ENCODE results near the gene DLL4. TPM values are rescaled to one million over a fixed set of nuclear protein-coding genes. Genes with fewer than 3 reads are reported as not detected.

DLL4 gene
- total RNA-seq, 1 experiment from 2014 or later, result 0.10 TPM

DNA sequence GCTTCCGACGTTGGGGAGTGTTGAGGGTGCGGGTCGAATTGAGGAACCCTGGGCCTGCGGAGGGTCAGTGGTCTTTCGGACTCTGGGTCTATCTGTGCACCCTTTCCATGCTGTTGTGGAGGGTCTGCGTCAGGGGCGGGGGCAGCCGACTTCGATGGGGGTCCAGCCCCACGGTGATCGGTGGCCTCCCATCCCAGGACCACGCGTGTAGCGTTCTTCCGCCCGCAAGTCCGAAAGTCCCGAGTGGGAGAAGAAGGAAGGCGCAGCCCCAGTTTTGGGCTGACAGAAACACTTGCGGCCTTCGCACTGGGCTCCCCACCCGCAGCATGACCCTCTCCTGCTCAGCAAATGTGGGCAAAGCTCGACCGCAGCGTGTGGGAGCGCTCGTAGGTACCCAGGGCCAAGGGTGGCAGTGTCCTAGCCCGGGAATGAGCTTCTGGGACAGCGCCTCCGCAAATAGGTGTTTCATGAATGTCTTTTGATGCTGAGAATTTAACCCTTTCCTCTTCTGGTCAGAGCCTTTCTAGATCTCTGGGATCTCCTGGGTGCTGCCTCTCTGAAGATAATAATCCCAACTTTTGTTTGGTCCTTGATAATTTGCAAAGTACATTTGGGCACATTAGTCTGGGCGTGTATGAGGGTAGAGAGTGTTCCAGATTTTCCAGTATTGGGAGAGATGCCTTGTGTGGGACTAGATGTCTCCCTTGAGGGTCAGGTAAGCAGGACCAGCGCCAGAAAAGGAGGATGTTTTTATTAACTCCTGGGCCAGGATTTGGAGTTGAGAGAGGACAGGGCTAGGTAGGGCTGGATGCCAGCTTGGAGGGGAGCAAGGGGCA is 2.3 kb upstream of the DLL4 start:
- DNase-seq (ENCODE audit: low read depth), result no peak

GRCh38 chr15:40927495-40927872 is 1.7 kb upstream of the DLL4 start:
- no peak for DNase-seq (ENCODE audit: low read depth)

GRCh38 chr15:40927873-40928806 is 1.0 kb upstream of the DLL4 start:
- DNase-seq (ENCODE audit: low read depth), result no peak

DNA sequence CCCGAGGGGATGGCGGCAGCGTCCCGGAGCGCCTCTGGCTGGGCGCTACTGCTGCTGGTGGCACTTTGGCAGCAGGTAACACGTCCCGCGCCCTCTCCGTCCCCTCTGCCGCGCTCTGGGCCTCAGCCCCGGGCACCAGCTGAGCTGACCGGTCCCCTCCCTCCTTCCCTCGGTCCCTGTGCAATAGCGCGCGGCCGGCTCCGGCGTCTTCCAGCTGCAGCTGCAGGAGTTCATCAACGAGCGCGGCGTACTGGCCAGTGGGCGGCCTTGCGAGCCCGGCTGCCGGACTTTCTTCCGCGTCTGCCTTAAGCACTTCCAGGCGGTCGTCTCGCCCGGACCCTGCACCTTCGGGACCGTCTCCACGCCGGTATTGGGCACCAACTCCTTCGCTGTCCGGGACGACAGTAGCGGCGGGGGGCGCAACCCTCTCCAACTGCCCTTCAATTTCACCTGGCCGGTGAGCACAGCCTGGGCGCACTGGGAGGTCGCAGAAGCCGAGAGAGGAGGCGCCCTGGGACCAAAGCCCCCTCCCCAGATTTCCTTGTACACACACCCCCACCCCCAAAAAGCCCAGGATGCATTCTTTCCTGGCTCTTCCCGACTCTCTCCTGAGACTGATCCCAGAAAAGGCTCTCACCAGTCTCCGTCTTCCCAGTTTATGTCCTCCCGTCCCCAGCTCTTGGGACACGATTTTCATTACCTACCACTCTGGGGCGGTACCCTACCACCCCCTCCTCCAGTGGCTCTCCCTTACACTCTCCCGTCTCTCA is 705 bp downstream of the DLL4 start:
- peak; percentile 60 for DNase-seq (ENCODE audit: low read depth)

DNA sequence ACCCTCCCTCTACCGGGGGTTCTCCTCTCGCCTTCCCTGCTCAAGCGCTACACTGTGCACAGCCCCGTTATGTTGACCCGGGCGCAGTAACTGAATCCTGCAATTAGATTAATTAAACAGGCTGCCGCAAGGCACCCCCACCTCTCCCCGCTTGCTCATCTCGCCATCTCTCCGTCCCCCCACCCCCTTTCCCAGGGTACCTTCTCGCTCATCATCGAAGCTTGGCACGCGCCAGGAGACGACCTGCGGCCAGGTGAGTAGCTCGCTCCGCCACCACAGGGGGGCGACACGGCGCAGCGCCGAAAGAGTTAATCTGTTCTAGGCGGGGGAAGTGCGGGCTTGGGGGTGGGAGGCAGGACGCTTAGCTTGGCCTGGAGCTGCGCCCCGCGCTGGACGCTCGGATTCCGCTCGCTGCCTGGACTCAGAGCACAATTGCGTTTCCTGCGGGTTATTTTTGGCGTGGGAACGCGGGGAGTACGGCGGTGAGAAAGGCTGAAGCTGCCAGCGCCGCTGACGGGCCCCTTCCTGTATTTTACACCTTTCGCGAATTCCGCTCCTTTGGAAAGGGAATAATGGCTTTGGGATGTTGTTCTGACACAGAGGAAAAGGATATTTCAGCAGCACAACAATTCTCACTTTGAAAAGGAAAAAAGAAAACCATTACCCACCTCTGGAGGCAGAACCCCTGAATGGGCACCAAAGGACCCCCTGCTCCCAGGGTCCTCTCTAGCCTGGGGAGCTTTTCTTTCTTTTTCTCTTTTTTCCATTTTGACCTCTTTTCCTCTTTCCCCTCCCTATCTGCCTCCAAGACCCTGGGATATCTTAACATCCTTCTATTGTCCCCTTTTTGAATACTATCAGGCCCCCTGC is 1.5 kb downstream of the DLL4 start:
- DNase-seq (ENCODE audit: low read depth), result no peak

GRCh38 chr15:40931300-40932142 is 2.4 kb downstream of the DLL4 start:
- DNase-seq (ENCODE audit: low read depth), result no peak

- DNase-seq (ENCODE audit: low read depth), result no peak
Observed at GRCh38 chr15:40932156-40932555, 3.0 kb downstream of the DLL4 start.

- DNase-seq (ENCODE audit: low read depth), result no peak
Observed at GRCh38 chr15:40932649-40933516, 3.7 kb downstream of the DLL4 start.

- no peak for DNase-seq (ENCODE audit: low read depth)
Observed at GRCh38 chr15:40933517-40933902, 4.4 kb downstream of the DLL4 start.

DNA sequence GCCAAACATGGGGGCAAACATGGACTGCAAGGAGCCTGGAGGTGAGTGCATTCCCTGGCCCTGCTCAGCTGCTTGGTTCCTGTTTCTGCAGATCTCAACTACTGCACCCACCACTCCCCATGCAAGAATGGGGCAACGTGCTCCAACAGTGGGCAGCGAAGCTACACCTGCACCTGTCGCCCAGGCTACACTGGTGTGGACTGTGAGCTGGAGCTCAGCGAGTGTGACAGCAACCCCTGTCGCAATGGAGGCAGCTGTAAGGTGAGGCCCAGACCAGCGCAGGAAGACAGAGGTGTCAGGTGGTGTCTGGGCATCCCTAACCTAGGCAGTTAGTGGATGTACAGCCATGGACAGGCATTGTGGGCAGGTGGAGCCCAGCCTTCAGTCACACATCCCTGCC is 5.3 kb downstream of the DLL4 start:
- DNase-seq (ENCODE audit: low read depth), result no peak

DNA sequence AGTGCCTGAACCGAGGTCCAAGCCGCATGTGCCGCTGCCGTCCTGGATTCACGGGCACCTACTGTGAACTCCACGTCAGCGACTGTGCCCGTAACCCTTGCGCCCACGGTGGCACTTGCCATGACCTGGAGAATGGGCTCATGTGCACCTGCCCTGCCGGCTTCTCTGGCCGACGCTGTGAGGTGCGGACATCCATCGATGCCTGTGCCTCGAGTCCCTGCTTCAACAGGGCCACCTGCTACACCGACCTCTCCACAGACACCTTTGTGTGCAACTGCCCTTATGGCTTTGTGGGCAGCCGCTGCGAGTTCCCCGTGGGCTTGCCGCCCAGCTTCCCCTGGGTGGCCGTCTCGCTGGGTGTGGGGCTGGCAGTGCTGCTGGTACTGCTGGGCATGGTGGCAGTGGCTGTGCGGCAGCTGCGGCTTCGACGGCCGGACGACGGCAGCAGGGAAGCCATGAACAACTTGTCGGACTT is 7.1 kb downstream of the DLL4 start:
- DNase-seq (ENCODE audit: low read depth), result no peak

GRCh38 chr15:40936709-40937666 is 7.8 kb downstream of the DLL4 start:
- peak; percentile 64 for DNase-seq (ENCODE audit: low read depth)

DNA sequence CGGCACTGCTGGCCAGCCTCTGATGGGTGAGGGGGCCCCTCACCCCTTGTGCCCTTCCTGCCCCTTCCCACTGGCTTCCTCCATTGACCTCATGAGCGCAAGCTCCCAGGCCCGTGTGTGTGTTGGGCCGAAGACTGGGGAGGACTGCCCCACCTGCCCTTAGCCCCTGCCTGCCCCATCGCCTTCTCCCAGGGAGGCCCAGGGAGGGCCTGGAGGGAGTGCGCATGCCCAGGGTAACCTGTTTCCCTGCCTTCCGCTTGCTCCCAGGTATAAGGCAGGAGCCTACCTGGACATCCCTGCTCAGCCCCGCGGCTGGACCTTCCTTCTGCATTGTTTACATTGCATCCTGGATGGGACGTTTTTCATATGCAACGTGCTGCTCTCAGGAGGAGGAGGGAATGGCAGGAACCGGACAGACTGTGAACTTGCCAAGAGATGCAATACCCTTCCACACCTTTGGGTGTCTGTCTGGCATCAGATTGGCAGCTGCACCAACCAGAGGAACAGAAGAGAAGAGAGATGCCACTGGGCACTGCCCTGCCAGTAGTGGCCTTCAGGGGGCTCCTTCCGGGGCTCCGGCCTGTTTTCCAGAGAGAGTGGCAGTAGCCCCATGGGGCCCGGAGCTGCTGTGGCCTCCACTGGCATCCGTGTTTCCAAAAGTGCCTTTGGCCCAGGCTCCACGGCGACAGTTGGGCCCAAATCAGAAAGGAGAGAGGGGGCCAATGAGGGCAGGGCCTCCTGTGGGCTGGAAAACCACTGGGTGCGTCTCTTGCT is 8.8 kb downstream of the DLL4 start:
- DNase-seq (ENCODE audit: low read depth), result peak; percentile 59

- no peak for DNase-seq (ENCODE audit: low read depth)
Observed at GRCh38 chr15:40938536-40938870, 9.4 kb downstream of the DLL4 start.

DNA sequence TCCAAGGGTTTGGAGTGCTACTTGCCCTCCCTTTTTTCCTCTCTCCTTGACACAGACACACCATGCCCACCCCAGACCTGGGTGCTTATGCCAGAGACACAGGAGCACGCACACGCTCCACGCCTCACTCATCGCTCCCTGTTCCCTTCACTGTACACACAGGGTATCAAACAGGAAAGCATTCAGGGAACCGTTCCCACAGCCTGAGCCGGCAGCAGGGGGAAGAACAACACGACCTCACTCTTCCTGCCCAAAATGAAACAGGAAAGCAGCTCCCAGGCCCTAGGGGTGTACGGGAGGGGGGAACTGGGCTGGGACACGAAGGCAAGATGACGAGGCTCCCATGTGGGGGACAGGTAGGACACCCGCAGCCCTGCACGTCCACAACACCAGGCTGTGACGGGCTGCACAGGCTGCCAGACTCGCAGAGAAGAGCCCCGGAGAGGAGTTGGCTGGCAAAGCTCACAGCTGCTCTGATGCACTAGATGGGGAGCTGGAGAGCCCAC is 11.2 kb downstream of the DLL4 start:
- no peak for DNase-seq (ENCODE audit: low read depth)

DNA sequence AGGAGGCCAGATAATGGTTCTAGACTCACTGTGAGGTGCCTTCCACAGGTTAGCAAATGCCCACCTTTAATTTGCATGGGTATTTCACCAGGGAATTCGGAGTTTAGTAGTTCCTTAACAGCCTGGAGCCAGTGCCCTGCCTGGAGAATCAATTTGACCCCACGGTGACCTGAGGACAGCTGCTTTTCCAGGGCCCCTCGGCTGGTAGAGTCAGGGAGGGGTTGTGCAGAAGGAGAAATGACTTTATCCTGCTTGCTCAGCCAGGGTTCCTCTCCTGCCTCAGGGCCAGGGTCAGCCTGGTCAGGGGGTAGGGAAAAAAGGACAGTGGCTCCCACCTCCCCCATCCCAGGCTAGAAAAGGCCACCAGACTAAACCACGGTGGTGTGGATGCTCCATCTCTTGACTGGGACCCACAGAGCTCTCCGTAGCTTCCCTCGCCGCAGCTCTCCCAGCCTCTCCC is 12.0 kb downstream of the DLL4 start:
- DNase-seq (ENCODE audit: low read depth), result no peak
